Measurements from ENCODE around the gene MIPOL1.

Gene MIPOL1

GRCh38 chr14:37590428-37591139 lies 392.8 kb downstream of the MIPOL1 start:
- no peak for DNase-seq

GRCh38 chr14:37591311-37591940 lies 393.7 kb downstream of the MIPOL1 start:
- DNase-seq: no peak

DNA sequence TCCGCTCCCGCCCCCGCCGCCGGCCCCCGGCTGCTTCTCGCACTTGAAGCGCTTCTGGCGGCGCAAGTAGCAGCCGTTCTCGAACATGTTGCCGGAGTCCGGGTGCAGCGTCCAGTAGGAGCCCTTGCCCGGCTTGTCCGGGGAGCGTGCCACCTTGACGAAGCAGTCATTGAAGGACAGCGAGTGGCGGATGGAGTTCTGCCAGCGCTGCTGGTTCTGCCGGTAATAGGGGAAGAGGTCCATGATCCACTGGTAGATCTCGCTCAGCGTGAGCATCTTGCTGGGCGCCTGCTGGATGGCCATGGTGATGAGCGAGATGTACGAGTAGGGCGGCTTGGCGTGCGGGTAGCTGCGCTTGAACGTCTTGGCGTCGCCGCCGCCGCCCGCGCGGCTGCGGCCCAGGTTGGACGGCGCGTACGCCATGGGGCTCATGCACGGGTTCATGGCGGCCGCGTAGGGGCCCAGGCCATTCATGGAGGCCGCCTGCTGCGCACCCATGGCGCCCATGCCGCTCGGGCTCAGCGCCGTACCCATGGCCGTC lies 394.3 kb downstream of the MIPOL1 start:
- DNase-seq: no peak

GRCh38 chr14:37592482-37593408 lies 395.0 kb downstream of the MIPOL1 start:
- DNase-seq: no peak

DNA sequence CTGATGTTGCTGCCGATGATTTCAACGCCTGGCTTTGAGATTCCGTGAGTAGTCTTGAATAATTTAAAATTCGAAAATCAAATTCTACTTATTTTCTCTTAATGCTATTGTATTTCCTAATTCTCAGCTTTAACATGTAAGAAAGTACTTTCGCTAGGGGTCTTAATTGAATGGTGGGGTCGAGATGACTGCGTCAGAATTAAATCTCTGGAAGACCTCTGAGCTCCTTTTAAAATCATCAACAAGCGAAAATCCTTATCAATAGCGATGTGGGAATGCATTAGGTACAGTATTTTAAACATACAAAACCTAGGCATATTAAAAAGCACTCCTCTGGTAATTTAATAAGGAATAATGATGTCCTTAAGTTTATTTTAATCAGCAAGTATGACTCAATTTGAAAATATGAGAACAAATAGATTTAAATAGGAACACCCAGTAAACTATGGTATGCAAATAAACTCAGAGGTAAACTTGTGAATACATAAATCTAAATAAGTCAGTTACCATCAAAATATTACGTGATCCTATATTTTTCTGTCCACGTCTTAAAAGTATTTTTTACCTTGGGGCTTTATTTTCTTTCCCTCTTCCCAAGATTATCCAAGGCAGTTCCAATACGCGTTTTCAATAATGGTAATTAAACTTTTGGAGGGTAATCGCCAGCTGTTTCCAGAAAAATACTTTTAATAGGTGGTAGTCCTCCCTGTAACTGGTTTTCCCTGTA lies 395.9 kb downstream of the MIPOL1 start:
- no peak for DNase-seq

DNA sequence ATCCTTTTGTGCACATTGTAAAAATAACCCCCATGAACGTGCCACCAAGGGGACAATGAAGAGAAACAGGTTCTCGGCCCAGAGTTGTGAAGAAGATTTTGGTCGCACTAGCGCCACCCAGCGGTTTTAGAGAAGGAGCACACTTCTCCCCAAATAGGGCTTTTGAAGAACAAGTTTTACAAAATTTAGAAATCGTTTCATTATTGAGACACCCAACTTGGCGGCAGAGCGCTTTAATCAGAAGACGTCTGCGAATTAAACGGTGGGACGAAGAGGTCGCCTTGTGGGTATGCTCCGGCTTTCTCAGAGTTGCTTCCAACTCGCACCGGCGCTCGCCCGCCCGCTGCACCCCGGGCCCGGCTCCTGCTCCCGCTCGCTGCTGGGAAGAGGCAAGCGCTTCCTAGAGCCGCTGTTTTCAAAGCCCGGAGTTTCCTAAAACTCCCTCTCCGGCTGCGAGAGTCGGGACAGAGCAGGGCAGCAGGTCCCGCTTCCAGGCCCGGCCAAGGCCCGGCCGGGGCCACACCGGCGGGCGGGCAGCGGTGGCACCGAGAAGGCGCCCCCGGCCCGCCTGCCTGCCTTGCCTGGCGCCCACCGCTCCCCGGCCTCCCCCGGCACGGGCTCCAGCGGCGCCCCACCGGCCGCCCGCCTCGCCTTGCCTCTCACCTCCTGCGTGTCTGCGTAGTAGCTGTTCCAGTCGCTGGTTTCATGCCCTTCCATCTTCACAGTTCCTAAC lies 396.7 kb downstream of the MIPOL1 start:
- DNase-seq: peak in 1 of 2 donors; percentile 27

GRCh38 chr14:37594971-37595808 lies 397.5 kb downstream of the MIPOL1 start, which contains the start of the genes FOXA1 and TTC6:
Gene FOXA1, minus strand, starts transcription at chr14:37595249. Its CDS starts 277 bp downstream, at chr14:37594972.
Gene TTC6, plus strand, starts transcription at chr14:37595629. Its CDS starts 26,436 bp downstream, at chr14:37622065.
- no peak for DNase-seq

DNA sequence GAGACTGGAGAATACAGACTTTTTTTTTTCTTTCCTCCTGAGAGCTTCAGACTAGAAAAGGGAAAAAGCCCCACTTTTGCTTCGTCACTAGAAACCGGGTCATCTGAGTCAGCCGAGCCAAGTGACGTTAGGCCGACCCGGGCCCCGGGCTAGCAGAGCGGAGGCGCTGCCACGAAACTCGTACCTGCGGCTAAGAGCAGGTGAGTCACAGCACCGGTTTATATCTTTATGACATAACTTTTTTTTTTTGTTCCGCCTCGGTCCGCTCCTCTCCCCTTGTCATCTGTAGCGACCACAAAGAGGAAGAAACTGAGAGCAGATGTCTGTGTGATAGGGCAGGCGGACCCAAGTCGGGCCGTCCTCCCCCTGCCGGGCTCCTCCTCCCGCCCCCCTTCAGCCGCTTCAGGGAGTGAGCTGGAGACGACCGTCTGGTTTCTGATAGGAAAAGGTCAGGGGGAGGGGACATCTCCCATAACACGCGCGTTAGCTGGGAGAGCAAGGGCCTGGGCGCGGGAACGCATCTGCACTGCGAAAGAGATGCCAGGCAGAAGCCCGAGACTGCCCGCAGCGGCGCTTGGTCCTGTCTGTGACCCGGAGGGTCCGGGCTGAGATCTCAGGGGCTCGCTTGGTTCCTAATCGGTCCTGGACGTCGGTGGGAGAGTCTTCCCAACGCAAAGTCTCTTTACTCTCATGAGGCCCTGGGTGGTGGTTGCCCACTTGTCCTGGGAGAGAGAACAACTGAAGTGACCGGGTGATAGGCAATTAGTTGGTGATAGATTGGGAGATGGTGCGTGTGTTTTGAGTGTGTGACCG lies 398.3 kb downstream of the MIPOL1 start:
- DNase-seq: peak in 1 of 2 donors; percentile 37

- DNase-seq: no peak
Measured at GRCh38 chr14:37596790-37597472, 399.2 kb downstream of the MIPOL1 start.

GRCh38 chr14:37597538-37597913 lies 399.8 kb downstream of the MIPOL1 start:
- no peak for DNase-seq

- DNase-seq: no peak
Measured at GRCh38 chr14:37597914-37598746, 400.4 kb downstream of the MIPOL1 start.

DNA sequence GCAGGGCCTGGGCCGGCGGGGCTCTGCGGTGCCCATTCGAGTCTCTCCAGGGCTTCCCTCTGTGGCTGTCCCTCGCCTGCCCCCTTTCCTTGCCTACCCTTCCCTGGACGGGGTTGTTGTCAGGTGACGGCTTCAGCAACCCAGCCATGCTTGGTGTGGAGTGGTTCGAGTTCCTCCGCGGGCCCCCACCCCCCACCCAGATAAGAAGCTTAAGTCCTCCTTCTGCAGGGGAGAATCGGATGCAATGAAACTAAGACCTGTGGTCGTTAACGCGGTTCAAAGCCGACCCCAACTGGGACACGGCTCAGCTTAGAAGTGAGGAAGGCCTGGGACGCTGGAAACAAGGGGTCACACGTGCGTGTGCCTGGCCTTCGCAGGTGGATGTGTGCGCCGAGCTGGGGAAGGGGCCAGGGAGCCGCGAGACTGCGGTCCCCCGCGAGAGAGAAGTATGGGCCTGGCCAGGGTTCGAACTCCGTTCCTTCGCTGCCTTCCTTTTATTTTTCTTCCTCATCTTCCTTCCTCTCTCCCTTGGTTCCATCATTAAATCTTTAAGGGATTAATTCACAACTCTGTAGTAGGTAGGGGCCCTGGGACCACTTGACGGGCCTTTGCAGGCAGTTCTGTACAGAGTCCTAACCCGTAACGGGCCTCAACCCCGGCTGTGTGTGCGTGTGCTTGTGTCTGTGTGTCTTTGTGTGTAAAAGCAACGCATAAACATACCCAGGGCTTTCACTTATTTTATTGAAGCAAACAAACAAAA lies 401.2 kb downstream of the MIPOL1 start:
- no peak for DNase-seq

DNA sequence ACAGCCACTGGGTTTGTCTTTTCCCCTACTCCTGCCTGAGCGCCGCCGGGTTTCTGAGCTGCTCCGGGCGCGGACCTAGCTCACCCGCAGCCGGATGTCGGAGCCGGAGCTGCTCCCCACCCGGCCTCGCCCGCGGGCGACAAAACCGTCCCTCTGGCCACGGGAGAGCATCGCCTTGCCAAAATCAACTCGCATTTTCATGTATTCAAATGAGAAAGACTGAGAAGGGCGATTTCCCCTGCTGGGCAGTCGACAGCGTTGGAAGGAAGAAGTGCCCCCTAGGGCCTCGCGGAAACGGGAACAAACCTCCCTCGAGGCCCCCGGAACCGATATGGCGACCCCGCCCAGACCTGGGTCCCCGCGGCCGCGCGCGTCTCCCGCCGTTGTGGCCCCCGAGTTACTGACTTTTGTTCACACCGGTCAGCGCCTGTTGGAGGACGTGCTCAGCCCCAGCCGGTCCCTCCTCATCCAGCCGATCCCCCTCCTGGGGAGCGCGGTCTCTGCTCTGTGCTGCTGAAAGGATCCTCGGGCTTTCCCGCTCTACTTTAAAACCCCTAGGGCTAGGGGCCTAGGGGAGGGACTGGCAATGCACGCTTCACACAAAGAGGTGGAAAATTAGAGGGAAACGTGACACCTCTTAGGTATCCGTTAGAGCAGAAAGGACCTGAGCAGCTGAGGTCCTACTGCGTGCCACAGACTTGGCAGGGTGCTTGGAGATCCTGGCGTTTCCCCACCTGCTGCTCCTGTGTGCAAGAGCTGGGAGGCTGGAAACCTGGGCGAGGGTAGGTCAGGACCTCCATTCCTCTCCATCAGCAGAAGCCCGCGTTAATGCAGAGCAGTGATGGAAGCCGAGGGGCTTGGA lies 402.0 kb downstream of the MIPOL1 start:
- no peak for DNase-seq

GRCh38 chr14:37600880-37601741 lies 403.4 kb downstream of the MIPOL1 start:
- DNase-seq: no peak

GRCh38 chr14:37601865-37602264 lies 404.1 kb downstream of the MIPOL1 start:
- DNase-seq: no peak

Data from bone marrow (tissue), 2 donors.